Muscle layer of colon (tissue), 2 donors: ENCODE results near the gene CDH2.

Source experiments
- H3K27ac ChIP-seq: one replicate; pipeline ENCODE4 v1.7.0; 2013; ENCODE audit warnings: low read depth, mild to moderate bottlenecking, low read length, moderate library complexity
- H3K27me3 ChIP-seq, 2 donors: one replicate each; pipeline ENCODE4 v1.7.0; 2013; ENCODE audit warnings: low read length in 2 of 2, mild to moderate bottlenecking in 2 of 2; ENCODE audit not compliant: insufficient read depth in 2 of 2, control insufficient read depth in 1 of 2
- H3K36me3 ChIP-seq: one replicate; pipeline ENCODE4 v1.7.0; 2013; ENCODE audit warnings: mild to moderate bottlenecking, low read length; ENCODE audit not compliant: insufficient read depth
- H3K4me1 ChIP-seq: one replicate; pipeline ENCODE4 v1.7.0; 2013; ENCODE audit warnings: mild to moderate bottlenecking, low read length; ENCODE audit not compliant: insufficient read depth
- H3K4me3 ChIP-seq, 2 donors: one replicate each; pipeline ENCODE4 v1.7.0; 2013; ENCODE audit warnings: low read length in 2 of 2, low read depth in 1 of 2, mild to moderate bottlenecking in 1 of 2, moderate library complexity in 1 of 2
- H3K9ac ChIP-seq: one replicate; pipeline ENCODE4 v1.7.0; 2013; ENCODE audit warnings: low read length
- H3K9me3 ChIP-seq: one replicate; pipeline ENCODE4 v1.7.0; 2013; ENCODE audit warnings: mild to moderate bottlenecking, low read length
- donor health status: abdominal sarcoma.
- donor health status: Adenocarcinoma of cecum.

The CDH2 gene

DNA sequence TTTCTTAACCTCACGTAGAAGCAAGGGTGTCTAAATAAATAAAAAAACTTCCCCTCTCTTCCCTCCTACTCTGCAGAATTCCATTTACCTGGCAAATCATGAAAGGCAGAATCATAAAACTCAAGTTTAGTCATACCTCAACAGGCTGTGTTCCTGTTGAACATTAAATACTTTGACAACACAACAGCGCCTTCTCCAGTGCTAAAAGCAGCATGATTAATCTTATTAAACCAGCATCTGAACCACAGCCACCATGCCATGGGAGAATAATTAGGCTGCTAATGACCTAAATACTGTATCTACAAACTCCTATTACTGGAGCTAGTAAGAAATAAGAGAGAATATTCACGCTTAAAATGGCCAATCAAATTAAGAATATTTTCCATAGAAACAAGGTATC lies 68.1 kb downstream of the CDH2 start:
- Histone ChIP-seq H3K36me3 (no peaks in the 10 kb centered on the region), H3K4me3 (no peak overlapping the region), H3K9ac (no peak overlapping the region), H3K4me1 (no peaks in the 10 kb centered on the region), H3K9me3 (no peaks in the 10 kb centered on the region), H3K27me3 (no peaks in the 10 kb centered on the region), H3K27ac (no peak overlapping the region)

DNA sequence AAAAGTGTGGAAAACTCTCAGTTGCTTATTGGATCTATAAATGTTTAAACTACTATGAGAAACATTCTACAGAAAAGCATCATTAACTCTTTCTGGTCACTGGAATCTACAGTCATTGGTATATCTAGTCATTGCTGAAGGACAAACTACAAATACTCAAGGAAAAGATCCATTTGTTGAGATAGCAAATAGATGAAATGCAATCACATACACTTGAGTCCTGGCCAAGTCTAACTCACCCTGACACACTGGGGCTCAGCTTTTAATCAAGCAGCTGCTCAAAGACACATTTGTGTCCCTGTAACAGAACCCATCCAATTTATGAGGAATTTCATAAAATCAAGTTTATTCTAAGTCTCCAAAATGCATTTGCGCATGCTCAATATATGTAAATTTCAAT lies 68.7 kb downstream of the CDH2 start:
- Histone ChIP-seq H3K27me3 (no peaks in the 10 kb centered on the region), H3K4me1 (no peaks in the 10 kb centered on the region), H3K9me3 (no peaks in the 10 kb centered on the region), H3K36me3 (no peaks in the 10 kb centered on the region), H3K4me3 (no peak overlapping the region), H3K27ac (no peak overlapping the region), H3K9ac (no peak overlapping the region)

DNA sequence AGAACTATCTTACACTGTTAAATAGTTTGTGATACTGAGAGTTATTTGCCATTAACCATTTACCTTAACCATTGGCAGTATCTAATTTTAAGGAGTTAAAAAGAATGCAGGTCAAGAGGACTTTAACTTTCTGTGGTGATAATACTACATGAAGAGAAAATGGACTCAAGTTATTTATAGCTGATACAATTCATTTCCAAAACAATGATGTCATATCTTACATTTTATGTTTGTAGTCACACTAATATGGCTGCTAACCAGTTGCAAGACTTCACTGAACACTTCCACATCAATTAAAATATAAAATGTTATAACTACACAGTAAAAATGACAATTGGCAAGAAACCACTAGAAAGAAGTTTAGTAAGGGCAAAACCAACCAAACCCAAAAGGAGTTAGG lies 77.7 kb downstream of the CDH2 start:
- Histone ChIP-seq H3K27ac (no peak overlapping the region), H3K9ac (no peak overlapping the region), H3K4me3 (no peak overlapping the region), H3K27me3 (no peaks in the 10 kb centered on the region), H3K9me3 (no peaks in the 10 kb centered on the region), H3K36me3 (no peaks in the 10 kb centered on the region), H3K4me1 (no peaks in the 10 kb centered on the region)

DNA sequence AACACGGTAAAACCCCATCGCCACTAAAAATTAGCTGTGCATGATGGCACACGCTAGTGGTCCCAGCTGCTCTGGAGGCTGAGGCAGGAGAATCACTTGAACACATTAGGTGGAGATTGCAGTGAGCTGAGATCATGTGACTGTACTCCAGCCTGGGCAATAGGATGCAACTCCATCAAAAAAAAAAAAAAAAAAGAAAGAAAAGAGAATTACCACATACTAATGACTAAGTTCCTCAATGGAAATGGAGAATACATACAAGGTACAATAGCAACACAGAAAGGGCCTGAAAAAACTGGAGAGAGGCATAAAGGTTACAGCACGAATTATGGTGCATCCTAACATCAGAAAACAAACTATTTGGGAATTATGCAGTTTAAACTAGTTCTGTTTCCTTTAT lies 81.3 kb downstream of the CDH2 start:
- H3K9me3 ChIP-seq, result no peaks in the 10 kb centered on the region
- no peaks in the 10 kb centered on the region for H3K27me3 ChIP-seq
- no peak overlapping the region for H3K27ac ChIP-seq
- no peaks in the 10 kb centered on the region for H3K4me1 ChIP-seq
- no peak overlapping the region for H3K9ac ChIP-seq
- no peaks in the 10 kb centered on the region for H3K36me3 ChIP-seq
- H3K4me3 ChIP-seq, result no peak overlapping the region

DNA sequence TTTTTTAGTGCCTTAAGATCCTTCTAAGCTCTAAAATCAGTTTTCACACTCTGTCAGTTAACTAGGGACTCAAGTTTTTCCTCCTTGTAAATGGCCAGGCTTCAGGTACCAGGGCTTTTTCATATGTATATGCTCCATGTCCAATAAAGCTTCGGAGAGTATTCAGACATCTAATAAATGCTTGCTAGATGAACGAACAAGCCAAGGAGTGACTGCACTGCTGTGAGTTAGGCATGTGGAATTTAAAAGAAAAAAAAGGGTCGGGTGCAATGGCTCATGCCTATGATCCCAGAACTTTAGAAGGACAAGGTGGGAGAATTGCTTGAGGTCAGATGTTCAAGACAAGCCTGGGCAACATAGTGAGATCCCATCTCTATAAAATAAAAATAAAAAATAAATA lies 81.9 kb downstream of the CDH2 start:
- Histone ChIP-seq H3K27me3 (no peaks in the 10 kb centered on the region), H3K9me3 (no peaks in the 10 kb centered on the region), H3K36me3 (no peaks in the 10 kb centered on the region), H3K27ac (no peak overlapping the region), H3K4me3 (no peak overlapping the region), H3K9ac (no peak overlapping the region), H3K4me1 (no peaks in the 10 kb centered on the region)

DNA sequence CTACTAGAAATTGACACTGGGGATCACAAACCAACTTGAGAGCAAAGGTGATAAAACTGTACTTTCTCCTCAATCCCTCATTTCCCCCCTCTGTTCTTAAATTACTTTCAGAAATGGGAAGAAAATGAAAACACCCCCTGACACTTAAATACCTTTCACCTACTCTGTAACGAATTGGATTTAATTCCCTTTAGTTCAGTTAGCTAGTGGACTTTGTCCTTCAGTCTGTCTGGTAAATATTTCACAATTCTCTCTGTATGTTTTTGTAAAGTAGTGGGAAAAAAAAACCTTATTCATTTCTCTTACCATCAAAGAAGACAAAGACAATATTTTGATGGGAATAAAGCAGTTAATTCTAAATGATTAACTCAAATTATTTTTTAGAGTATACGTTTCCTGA lies 85.7 kb downstream of the CDH2 start:
- H3K4me3 ChIP-seq, result no peak overlapping the region
- H3K27me3 ChIP-seq, result no peaks in the 10 kb centered on the region
- H3K4me1 ChIP-seq, result no peaks in the 10 kb centered on the region
- no peaks in the 10 kb centered on the region for H3K9me3 ChIP-seq
- no peak overlapping the region for H3K9ac ChIP-seq
- H3K27ac ChIP-seq, result no peak overlapping the region
- H3K36me3 ChIP-seq, result no peaks in the 10 kb centered on the region

DNA sequence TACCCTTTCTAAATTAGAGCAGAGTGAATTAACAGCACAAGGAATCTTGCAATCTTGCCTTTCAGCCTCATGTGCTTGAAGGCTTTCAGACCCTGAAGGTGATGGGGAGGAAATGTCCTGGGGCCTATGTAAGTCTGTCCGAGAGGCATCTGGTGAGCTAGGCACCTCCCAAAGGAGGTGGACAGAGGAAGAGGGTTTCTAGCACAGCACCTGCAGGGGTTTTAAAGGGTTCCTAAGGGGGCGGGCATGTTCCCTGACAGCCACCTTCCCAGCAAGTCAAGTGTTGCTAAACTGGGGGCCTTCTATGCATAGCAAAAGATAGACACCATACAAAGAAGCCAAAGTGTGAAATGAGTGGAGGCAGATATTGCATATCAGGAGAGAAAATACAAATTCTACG lies 88.5 kb downstream of the CDH2 start:
- H3K4me3 ChIP-seq, result no peak overlapping the region
- no peaks in the 10 kb centered on the region for H3K9me3 ChIP-seq
- H3K27ac ChIP-seq, result no peak overlapping the region
- no peak overlapping the region for H3K9ac ChIP-seq
- H3K4me1 ChIP-seq, result no peaks in the 10 kb centered on the region
- H3K27me3 ChIP-seq, result no peaks in the 10 kb centered on the region
- no peaks in the 10 kb centered on the region for H3K36me3 ChIP-seq

DNA sequence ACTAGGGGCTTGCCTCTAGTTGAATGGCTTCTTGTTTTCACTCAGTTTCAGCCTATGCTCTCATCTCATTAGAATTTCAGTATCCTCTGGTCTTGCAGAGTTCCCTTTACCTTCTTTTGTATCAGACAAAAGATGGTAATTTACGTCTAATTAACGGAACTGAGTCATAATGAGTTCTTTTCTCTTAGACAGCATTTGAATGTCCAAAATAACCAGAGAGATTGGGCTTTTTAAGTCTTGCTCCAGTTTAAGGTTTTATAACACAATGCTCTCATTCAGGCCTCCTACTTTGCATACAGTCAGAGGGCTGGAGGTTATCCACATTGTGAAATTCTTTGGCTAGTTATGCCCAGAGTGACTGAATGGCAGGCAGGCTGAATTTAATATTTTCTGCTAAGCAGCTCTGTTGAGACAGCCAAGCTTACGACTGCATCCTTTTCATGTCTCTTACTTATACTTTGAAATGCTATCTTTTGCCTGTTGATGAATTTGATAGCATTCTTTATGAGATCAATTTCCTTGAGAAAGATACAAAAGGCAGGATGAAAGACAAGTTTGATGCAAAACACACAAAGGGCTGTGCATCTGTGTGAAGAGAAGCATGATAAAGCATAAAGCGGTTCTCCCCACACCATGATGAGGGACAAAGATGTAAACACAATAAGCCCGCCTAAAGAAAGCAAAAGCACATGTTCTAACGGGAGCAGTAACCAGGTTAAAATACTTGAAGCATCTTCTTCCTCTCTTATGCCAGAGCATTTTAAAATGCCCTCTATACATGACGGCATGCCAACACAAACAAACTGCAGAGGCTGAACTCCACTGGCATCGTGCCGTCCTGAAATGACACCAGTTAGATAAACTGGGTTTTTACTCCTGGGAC lies 90.0 kb downstream of the CDH2 start:
- Histone ChIP-seq H3K4me3 (no peak overlapping the region), H3K36me3 (no peaks in the 10 kb centered on the region), H3K27me3 (no peaks in the 10 kb centered on the region), H3K27ac (no peak overlapping the region), H3K9me3 (no peaks in the 10 kb centered on the region), H3K9ac (no peak overlapping the region), H3K4me1 (no peaks in the 10 kb centered on the region)

DNA sequence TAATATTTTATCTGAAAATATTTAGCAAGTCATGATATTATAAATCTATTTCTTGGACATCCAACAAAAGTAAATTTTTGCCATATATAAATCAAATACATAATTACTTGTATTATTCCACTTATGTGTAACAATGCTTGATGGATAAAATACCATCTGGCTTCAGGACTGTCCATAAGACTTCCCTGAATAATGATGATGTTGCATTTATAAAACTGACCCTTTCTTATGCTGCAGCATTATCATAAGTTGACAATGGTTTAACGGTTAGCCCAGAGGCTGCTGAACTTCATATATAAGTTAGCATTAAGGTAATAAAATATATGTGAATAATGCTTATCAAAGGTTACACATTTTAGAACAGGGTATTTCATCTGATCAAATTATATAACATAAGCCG lies 95.4 kb downstream of the CDH2 start:
- no peak overlapping the region for H3K4me3 ChIP-seq

DNA sequence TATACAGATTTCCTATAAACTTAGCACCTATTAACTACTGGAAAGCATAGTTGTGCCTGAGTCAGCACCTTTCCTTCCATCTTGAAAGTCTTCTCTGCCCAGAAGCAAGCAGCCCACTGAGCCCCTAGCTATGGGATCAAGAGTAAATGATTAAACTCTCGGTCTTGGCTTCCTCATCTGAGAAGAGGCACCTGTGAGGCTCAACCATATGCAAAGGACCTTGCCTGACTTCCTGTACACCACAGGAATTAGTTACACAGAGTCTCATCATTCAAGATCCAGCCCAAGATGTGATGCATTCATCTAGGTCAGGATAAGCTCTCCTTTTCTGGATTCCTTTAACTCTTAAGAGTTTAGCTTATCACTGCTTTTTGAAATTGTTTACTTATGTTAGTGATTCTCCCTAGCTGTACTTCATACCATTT lies 96.0 kb downstream of the CDH2 start:
- H3K9me3 ChIP-seq, result no peaks in the 10 kb centered on the region
- H3K27ac ChIP-seq, result no peak overlapping the region
- no peaks in the 10 kb centered on the region for H3K36me3 ChIP-seq
- no peaks in the 10 kb centered on the region for H3K4me1 ChIP-seq
- H3K4me3 ChIP-seq, result no peak overlapping the region
- H3K27me3 ChIP-seq, result no peaks in the 10 kb centered on the region
- no peak overlapping the region for H3K9ac ChIP-seq

More for the DNA sequence above, 95.4 kb downstream of the CDH2 start:
- H3K36me3 ChIP-seq, result no peaks in the 10 kb centered on the region
- no peak overlapping the region for H3K9ac ChIP-seq
- H3K4me1 ChIP-seq, result no peaks in the 10 kb centered on the region
- H3K9me3 ChIP-seq, result no peaks in the 10 kb centered on the region
- H3K27me3 ChIP-seq, result no peaks in the 10 kb centered on the region
- no peak overlapping the region for H3K27ac ChIP-seq

DNA sequence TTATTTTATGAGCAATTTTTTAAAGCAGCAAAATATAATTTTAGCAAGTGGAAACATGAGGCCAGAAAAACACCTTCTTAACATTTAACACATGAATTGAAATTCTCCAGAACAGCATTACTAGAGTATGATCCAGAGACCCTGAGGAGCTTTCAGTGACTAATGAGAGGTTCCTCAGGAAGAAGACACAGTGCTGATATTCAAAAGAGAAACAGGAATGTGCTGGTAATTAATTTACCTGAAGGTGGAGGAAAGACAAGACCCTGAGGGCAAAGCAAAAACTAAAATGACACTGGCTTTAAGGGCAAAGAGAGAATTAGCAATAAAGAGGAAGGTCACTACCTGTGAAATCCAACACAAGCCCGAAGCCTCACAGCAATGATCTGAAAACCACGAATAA lies 97.0 kb downstream of the CDH2 start:
- Histone ChIP-seq H3K27me3 (no peaks in the 10 kb centered on the region), H3K4me1 (no peaks in the 10 kb centered on the region), H3K27ac (no peak overlapping the region), H3K4me3 (no peak overlapping the region), H3K9me3 (no peaks in the 10 kb centered on the region), H3K36me3 (no peaks in the 10 kb centered on the region), H3K9ac (no peak overlapping the region)

DNA sequence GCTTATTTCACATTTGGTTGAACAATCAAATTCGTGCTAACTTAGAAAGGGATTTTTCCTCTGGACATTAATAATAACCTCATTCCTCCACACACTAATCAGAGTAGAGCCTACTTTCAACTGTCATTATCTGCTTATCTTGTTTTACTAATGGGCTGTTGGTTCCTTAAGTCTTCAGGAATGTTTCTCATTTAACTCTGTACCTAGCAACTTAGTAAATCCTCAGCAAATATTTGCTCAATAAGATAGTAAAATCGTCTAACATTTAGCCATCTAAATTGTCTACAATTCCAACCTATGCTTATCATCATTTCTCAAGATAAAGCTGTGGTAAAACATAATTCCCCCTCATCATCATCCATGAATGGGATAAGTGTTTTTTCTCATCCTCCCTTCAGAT lies 98.1 kb downstream of the CDH2 start:
- Histone ChIP-seq H3K9ac (no peak overlapping the region), H3K4me1 (no peaks in the 10 kb centered on the region), H3K4me3 (no peak overlapping the region), H3K36me3 (no peaks in the 10 kb centered on the region), H3K27me3 (no peaks in the 10 kb centered on the region), H3K9me3 (no peaks in the 10 kb centered on the region), H3K27ac (no peak overlapping the region)
